DMS53 treated with DMSO at 0.1 percent for 48 hours (cell line): ENCODE results near the gene HCN4.
A peak's percentile ranks its signal among the peaks of the same experiment; 100 is the strongest.

ENCODE experiments used
- DNase-seq: peaks from one replicate; lab custom pipeline; 2025; ENCODE audit not compliant: unreplicated experiment; lab: John Stamatoyannopoulos, UW

The HCN4 gene

DNA sequence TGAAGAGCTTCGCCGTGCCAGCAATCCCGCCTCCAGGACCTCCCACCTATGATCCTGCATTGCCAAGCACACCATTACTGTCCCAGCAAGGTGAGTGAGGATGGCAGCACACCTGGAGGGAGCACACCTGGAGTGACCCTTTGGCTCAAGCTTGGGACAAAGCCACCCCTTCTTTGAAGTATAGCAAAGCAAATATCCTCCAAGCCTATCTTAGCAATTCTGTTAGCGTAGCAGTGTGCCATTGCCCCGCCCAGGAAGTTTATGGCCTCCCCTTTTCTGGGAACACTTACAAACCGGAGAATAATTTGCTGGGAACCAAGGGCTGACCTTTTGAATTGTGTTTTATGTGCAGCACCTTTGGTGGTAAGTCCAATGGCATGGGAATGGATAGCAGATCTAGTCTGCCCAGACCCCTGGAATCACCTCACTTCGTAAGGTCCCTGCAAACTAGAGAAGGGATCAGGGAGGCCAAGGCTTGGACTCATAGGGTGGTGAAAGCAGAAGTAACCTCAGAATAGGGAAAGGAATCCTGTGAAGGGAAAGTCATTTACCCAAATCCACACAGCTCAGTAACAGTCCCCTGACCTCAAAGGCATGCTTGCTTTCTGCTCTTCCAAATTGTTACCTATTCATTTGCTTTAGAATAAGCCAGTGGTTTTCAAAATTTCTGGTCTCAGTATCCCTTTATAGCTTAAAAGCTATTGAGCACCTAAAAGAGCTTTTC lies 70.1 kb downstream of the HCN4 start:
- no peak for DNase-seq

DNA sequence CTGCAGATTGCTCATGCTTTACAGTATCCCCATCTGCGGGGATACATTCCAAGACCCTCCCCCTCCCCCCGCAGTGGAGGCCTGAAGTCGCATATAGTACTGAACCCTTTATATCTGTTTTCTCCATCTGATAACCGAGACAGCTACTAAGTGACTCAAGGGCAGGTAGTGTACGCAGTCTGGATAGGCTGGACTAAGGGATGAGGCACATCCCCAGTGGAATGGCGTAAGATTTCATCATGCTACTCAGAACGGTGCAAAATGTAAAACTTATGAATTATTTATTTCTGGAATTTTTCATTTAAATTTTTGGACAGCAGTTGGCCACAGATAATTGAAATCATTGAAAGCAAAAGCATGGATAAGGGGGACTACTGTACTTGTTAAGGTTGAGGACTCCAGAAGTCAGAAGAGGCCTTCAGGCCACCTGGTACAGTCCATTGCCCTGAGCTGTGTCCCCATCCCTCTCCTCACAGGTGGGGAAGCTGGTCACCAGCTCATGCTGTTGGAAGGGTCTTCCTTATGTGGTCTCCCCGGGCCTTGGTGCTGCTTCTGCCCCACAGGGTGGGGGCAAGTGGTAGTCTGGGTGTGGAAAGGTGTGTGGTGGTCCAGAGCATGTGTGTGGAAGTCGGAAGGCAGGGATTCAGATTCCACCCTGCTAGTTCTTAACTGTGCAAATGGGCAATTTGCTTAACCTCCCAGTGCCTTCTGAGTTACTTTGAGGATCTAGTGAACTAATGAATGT lies 72.0 kb downstream of the HCN4 start:
- no peak for DNase-seq

- no peak for DNase-seq
Observed at GRCh38 chr15:73295630-73296286, 73.0 kb downstream of the HCN4 start.

GRCh38 chr15:73293773-73294172 lies 75.0 kb downstream of the HCN4 start:
- no peak for DNase-seq

- no peak for DNase-seq
Observed at GRCh38 chr15:73291441-73291840, 77.3 kb downstream of the HCN4 start.

GRCh38 chr15:73287019-73287418 lies 81.7 kb downstream of the HCN4 start:
- no peak for DNase-seq

GRCh38 chr15:73286311-73286710 lies 82.4 kb downstream of the HCN4 start:
- no peak for DNase-seq

GRCh38 chr15:73284090-73284716 lies 84.6 kb downstream of the HCN4 start:
- DNase-seq = no peak

DNA sequence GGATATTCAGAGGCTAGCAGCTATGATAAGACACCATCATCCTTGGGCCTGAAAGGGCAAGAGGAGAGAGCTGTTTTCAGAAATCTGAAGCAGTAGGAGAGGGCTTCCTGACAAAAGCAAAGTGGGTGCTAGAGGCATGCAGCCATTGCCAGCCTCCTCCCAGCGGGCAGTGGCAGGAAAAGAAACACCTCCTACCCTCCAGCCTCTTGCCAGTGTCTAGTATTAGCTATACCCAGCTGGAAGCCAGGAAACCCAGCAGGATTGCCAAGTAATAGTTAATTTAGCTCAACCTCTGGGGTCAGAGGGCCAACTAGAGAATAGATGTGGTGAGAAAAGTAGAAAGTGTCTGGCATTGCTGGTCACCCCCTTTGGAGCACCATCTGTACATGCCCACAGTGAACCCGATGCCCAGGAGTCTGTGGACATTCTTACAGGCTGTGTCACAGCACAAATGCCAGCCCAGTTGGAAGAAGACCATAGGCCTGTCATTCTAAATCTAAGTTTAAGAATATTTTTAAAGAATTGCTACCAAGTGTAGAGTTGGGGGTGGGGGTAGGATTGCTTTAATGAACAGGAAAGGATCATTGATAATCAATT lies 85.3 kb downstream of the HCN4 start:
- no peak for DNase-seq

GRCh38 chr15:73282567-73283365 lies 86.0 kb downstream of the HCN4 start:
- DNase-seq = no peak

DNA sequence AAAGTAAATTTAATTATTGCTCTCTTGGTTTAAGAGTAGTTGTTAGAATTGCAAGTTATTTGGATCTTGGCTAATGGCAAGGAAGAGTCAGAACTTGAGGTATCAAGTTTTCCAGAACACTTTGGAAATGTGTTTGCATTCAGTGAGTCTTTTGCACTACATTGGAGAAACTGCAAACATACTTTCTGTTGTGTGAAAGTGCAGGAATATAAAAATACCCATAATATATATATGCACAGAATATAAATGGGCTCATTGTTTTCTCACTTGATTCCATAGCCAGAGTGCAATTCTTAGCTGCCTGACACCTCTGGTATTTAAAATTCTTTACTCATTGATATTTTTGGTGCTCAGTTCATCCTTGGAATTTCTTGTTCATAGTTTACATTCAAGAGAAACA lies 92.9 kb downstream of the HCN4 start:
- DNase-seq = no peak

DNA sequence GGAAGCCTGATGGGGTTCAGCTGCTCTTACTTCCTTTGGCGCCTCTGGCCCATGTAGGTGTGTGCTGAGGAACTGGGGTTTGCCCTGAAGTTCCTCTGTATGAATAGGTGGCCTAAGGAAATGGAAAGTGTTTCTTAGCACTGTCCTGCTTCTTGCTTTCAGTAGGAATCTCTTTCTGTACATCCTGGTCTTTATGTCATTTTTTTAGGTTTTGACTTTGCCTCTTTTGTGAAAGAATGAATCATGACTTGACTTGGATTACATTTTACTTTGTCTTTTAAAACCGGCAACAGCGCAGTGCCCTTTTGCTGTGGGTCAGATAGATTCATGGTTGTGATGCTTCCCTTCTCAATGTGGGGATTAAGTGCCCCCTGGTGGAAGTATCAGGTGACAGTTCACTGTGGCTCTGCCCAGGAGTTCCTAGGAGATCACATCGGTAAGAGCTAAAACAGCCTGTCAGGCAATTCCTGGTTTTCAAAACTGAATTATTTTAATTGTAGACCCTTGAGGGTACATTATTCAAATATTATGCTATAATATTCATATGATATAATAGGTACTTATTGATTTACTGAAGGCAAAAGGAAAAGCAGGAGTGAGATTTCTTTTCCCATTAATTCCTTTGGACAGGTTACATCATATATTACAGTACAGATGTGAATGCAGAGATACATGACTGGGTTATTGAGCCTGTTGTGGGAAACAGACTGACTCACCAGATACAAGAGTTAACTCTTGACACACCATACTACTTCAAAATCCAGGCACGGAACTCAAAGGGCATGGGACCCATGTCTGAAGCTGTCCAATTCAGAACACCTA lies 95.4 kb downstream of the HCN4 start:
- DNase-seq = peak; percentile 65

DNA sequence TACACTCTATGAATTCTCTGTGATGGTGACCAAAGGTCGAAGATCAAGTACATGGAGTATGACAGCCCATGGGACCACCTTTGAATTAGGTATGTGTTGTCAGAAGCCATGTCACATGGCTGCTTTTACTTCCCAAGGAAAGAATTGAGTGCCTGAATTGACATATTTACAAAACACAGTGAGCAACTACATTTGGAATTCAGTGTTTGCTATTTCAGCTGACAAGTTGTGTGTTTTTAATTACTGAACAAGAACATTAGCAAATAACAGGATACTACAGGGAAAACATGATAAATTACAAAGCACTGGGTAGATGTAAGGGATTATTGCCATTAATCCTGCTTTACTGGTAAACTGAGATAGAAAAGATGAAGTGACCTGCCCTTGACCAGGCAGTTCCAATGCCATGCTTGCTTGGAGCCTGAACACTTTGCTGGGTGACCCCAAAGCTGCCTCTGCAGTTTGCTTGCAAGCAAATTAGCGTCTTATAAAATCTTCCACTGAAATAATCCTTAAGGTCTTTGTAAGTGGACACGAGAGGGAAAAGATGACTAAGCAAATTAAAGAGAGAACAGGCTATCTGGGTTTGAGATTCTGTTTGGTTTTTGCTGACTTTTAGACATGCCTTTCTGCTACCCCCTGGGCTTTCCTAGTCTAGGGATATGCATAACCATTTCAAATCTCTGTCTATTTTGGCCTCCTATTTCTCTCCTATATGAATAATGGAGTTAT lies 98.2 kb downstream of the HCN4 start:
- no peak for DNase-seq
